Smooth muscle cell (in vitro differentiated cells): ENCODE results near the gene NANOGP8. TPM values are rescaled to one million over a fixed set of nuclear protein-coding genes. Genes with fewer than 3 reads are reported as not detected.

Experiments used
- DNase-seq: peaks from one replicate; lab custom pipeline; 2025; ENCODE audit not compliant: unreplicated experiment; lab: John Stamatoyannopoulos, UW
- H2AFZ ChIP-seq: fragments of 200-600 bp; sonication (generic); 2 replicates; pipeline ENCODE4 v1.6.0; 2016; ENCODE audit warnings: antibody characterized with exemption, low read depth, mild to moderate bottlenecking
- H3F3A ChIP-seq: fragments of 200-600 bp; sonication (generic); 2 replicates; pipeline ENCODE4 v1.6.0; 2017; ENCODE audit warnings: antibody characterized with exemption, low read depth
- H3K27ac ChIP-seq: fragments of 200-600 bp; sonication (generic); 2 replicates; pipeline ENCODE4 v1.5.1; 2016; ENCODE audit warnings: low read depth, mild to moderate bottlenecking
- H3K27me3 ChIP-seq: fragments of 200-600 bp; sonication (generic); 2 replicates; pipeline ENCODE4 v1.6.1; 2016; ENCODE audit warnings: low read depth, mild to moderate bottlenecking
- H3K36me3 ChIP-seq: fragments of 200-600 bp; sonication (generic); 2 replicates; pipeline ENCODE4 v1.5.1; 2016; ENCODE audit warnings: low read depth
- H3K4me1 ChIP-seq: fragments of 200-600 bp; sonication (generic); 2 replicates; pipeline ENCODE4 v1.5.1; 2016; ENCODE audit warnings: low read depth
- H3K4me2 ChIP-seq: fragments of 200-600 bp; sonication (generic); 2 replicates; pipeline ENCODE4 v1.6.0; 2016; ENCODE audit warnings: mild to moderate bottlenecking
- H3K4me3 ChIP-seq: fragments of 200-600 bp; sonication (generic); 2 replicates; pipeline ENCODE4 v1.5.1; 2016; ENCODE audit warnings: mild to moderate bottlenecking
- H3K79me2 ChIP-seq: fragments of 200-600 bp; sonication (generic); 2 replicates; pipeline ENCODE4 v1.6.0; 2016; ENCODE audit warnings: low read depth, mild to moderate bottlenecking
- H3K9ac ChIP-seq: fragments of 200-600 bp; sonication (generic); 2 replicates; pipeline ENCODE4 v1.6.0; 2016; ENCODE audit warnings: low read depth
- H3K9me3 ChIP-seq: fragments of 200-600 bp; sonication (generic); replicated peaks from 2 replicates; pipeline ENCODE4 v1.5.1; 2016; ENCODE audit warnings: low read depth
- H4K20me1 ChIP-seq: fragments of 200-600 bp; sonication (generic); 2 replicates; pipeline ENCODE4 v1.6.0; 2016; ENCODE audit warnings: low read depth
- WGBS: methylation state at CpG from one replicate; pipeline ENCODE4 v1.1.7; 2016; ENCODE audit warnings: low lambda C conversion rate; 5-methylcytosine and 5-hydroxymethylcytosine counted together
- polyA plus RNA-seq: library from polyadenylated mRNA; unstranded; fragments of >200 nt; fragmentation: Nextera tagmentation; extraction: Ambion mirVana; gene quantifications from 2 replicates; pipeline ENCODE4 v1.2.1, GENCODE V29; 2016
- total RNA-seq: library from RNA; depleted of rRNA; stranded (reverse); fragments of >200 nt; gene quantifications from 2 replicates; pipeline ENCODE4 v1.2.3, GENCODE V29; 2014
- TF ChIP-seq, protein P1 (sequence below): fragments of 200-600 bp; sonication (generic); IDR thresholded peaks from 2 replicates; pipeline ENCODE4 v1.5.1; 2017; ENCODE audit warnings: borderline replicate concordance, mild to moderate bottlenecking, antibody characterized with exemption; ENCODE audit not compliant: insufficient read depth, poor library complexity, severe bottlenecking

NANOGP8 gene
- total and polyA plus RNA-seq, 2 experiments from 2014 or later = not detected

DNA sequence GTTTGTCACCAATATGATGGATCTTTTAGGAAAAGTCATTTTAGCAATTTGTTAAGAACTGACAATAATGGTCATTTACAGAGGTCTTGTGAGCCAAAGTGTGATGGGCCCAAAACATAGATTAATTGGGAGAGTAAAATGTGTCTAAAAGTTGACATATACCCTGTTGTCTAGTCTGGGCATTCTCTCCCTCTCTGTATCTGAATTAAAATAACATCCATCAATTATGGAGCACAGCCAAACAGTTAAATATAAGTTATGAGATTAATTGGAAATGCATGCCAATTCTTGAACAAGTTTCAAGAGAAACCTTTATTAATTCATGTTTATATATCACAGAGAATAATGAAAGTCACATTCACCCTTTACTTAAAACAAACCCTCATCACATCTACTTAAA lies 13.6 kb upstream of the NANOGP8 start:
- no peaks in the 10 kb centered on the region for H3K79me2 ChIP-seq
- H3K27ac ChIP-seq = no peak overlapping the region
- no peak overlapping the region for H3K9ac ChIP-seq
- H3K27me3 ChIP-seq = no peaks in the 10 kb centered on the region
- H3K4me1 ChIP-seq = no peaks in the 10 kb centered on the region
- TF ChIP-seq, protein P1, sequence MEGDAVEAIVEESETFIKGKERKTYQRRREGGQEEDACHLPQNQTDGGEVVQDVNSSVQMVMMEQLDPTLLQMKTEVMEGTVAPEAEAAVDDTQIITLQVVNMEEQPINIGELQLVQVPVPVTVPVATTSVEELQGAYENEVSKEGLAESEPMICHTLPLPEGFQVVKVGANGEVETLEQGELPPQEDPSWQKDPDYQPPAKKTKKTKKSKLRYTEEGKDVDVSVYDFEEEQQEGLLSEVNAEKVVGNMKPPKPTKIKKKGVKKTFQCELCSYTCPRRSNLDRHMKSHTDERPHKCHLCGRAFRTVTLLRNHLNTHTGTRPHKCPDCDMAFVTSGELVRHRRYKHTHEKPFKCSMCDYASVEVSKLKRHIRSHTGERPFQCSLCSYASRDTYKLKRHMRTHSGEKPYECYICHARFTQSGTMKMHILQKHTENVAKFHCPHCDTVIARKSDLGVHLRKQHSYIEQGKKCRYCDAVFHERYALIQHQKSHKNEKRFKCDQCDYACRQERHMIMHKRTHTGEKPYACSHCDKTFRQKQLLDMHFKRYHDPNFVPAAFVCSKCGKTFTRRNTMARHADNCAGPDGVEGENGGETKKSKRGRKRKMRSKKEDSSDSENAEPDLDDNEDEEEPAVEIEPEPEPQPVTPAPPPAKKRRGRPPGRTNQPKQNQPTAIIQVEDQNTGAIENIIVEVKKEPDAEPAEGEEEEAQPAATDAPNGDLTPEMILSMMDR = no peak
- no peak for DNase-seq
- H3K9me3 ChIP-seq = no peaks in the 10 kb centered on the region
- no peak overlapping the region for H3K4me3 ChIP-seq
- H2AFZ ChIP-seq = no peak overlapping the region
- H3K36me3 ChIP-seq = no peaks in the 10 kb centered on the region
- H3K4me2 ChIP-seq = no peak overlapping the region
- H3F3A ChIP-seq = no peaks in the 10 kb centered on the region
- H4K20me1 ChIP-seq = no peaks in the 10 kb centered on the region

DNA sequence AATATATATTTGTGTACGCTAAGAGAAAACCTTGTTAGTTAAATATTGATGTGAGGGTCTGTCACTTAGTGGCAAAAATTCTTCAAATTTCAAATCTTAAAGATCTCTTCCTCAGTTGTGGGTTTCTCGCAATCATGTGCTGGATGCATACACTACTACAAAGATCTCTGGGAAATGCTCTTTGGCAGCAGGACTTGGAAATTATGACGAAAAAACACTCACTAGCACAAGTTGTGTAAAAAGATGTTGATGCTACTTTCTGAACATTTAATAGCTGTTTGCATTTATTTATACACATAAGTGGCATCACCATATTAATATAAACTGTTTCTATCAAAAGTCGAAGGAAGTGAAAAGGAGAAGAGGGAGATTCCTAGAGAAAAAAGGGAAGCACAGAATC lies 10.8 kb upstream of the NANOGP8 start:
- Histone ChIP-seq H3K4me2 (no peak overlapping the region), H3F3A (no peaks in the 10 kb centered on the region), H3K27ac (no peak overlapping the region), H3K36me3 (no peaks in the 10 kb centered on the region), H3K9me3 (no peaks in the 10 kb centered on the region), H3K4me1 (no peaks in the 10 kb centered on the region), H2AFZ (no peak overlapping the region), H3K27me3 (no peaks in the 10 kb centered on the region), H3K79me2 (no peaks in the 10 kb centered on the region), H3K4me3 (no peak overlapping the region), H4K20me1 (no peaks in the 10 kb centered on the region), H3K9ac (no peak overlapping the region)
- 95% methylated on average over 4 of the region's 4 CpGs for WGBS
- TF ChIP-seq, protein P1 = no peak
- DNase-seq = no peak

DNA sequence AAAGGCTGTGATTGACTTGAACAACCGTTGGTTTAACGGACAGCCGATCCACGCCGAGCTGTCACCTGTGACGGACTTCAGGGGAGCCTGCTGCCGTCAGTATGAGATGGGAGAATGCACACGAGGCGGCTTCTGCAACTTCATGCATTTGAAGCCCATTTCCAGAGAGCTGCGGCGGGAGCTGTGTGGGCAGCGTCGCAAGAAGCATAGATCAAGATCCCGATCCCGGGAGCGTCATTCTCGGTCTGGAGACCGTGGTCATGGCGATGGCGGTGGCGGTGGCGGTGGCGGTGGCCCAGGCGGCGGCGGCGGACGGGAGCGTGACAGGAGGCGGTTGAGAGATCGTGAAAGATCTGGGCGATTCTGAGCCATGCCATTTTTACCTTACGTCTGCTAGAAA lies 7.8 kb upstream of the NANOGP8 start:
- no peaks in the 10 kb centered on the region for H4K20me1 ChIP-seq
- H3K4me2 ChIP-seq = no peak overlapping the region
- H3K27me3 ChIP-seq = no peaks in the 10 kb centered on the region
- TF ChIP-seq, protein P1 = no peak
- no peaks in the 10 kb centered on the region for H3K36me3 ChIP-seq
- no peaks in the 10 kb centered on the region for H3K4me1 ChIP-seq
- no peaks in the 10 kb centered on the region for H3K9me3 ChIP-seq
- no peak for DNase-seq
- H2AFZ ChIP-seq = no peak overlapping the region
- no peak overlapping the region for H3K27ac ChIP-seq
- no peaks in the 10 kb centered on the region for H3F3A ChIP-seq
- H3K4me3 ChIP-seq = no peak overlapping the region
- H3K9ac ChIP-seq = no peak overlapping the region
- no peaks in the 10 kb centered on the region for H3K79me2 ChIP-seq
- 96% methylated on average over 33 of the region's 33 CpGs for whole genome bisulfite sequencing

DNA sequence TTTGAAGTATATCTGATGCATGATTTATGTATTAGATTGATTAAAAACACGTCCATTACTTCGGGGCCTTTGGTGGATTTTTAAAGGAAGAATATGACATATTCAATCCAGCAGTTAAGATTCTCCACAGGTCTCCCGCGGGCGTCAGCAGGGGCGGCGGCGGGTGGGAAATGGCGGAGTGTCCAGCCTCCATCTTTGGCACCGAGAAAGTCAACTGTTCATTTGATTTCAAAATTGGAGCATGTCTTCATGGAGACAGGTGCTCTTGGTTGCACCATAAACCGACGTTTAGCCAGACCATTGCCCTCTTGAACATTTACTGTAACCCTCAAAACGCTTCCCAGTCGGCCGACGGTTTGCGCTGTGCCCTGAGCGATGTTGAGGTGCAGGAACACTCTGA lies 7.2 kb upstream of the NANOGP8 start:
- no peak overlapping the region for H2AFZ ChIP-seq
- WGBS = 98% methylated on average over 18 of the region's 18 CpGs
- H3K4me2 ChIP-seq = no peak overlapping the region
- H3K36me3 ChIP-seq = no peaks in the 10 kb centered on the region
- no peak overlapping the region for H3K4me3 ChIP-seq
- no peaks in the 10 kb centered on the region for H4K20me1 ChIP-seq
- H3K9ac ChIP-seq = no peak overlapping the region
- H3F3A ChIP-seq = no peaks in the 10 kb centered on the region
- H3K4me1 ChIP-seq = no peaks in the 10 kb centered on the region
- H3K27ac ChIP-seq = no peak overlapping the region
- TF ChIP-seq, protein P1 = no peak
- no peaks in the 10 kb centered on the region for H3K79me2 ChIP-seq
- no peak for DNase-seq
- no peaks in the 10 kb centered on the region for H3K9me3 ChIP-seq
- no peaks in the 10 kb centered on the region for H3K27me3 ChIP-seq
